Dermis blood vessel endothelial cell (primary cell): ENCODE measurements around the gene ANKRD13A. TPM values are rescaled to one million over a fixed set of nuclear protein-coding genes. Genes with fewer than 3 reads are reported as not detected.
A peak's percentile ranks its signal among the peaks of the same experiment; 100 is the strongest.
"Not testable (repeated sequence)": the region's sequence is repeated elsewhere in the genome, so short reads cannot be mapped to it uniquely, and the experiment has no call there.

Experiments used
- DNase-seq: peaks from one replicate; pipeline ENCODE4 v3.0.0; 2010
- total RNA-seq: library from RNA; depleted of rRNA; stranded (reverse); fragments of >200 nt; gene quantifications from 2 replicates; pipeline ENCODE4 v1.2.3, GENCODE V29; 2014

Gene ANKRD13A
- total RNA-seq, 1 donor from 2014 or later, result 68.9 TPM

DNA sequence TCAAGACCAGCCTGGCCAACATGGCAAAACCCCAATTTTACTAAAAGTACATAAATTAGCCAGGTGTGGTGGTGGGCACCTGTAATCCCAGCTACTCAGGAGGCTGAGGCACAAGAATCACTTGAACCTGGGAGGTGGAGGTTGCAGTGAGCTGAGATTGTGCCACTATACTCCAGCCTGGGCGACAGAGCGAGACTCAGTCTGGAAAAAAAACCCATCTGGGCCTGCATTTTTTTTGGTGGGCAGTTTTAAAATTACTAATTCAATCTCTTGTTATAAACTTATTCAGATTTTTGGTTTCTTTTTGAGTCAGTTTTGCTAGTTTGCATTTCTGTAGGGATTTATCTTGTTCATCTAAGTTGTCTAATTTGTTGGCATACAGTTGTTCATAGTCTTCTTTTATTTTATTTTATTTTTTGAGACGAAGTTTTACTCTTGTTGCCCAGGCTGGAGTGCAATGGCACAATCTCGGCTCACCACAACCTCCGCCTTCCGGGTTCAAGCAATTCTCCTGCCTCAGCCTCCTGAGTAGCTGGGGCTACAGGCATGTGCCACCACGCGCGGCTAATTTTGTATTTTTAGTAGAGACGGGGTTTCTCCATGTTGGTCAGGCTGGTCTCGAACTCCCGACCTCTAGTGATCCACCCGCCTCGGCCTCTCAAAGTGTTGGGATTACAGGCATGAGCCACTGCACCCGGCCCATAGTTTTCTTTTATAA, 9.6 kb downstream of the ANKRD13A start:
- not testable (repeated sequence) for DNase-seq

DNA sequence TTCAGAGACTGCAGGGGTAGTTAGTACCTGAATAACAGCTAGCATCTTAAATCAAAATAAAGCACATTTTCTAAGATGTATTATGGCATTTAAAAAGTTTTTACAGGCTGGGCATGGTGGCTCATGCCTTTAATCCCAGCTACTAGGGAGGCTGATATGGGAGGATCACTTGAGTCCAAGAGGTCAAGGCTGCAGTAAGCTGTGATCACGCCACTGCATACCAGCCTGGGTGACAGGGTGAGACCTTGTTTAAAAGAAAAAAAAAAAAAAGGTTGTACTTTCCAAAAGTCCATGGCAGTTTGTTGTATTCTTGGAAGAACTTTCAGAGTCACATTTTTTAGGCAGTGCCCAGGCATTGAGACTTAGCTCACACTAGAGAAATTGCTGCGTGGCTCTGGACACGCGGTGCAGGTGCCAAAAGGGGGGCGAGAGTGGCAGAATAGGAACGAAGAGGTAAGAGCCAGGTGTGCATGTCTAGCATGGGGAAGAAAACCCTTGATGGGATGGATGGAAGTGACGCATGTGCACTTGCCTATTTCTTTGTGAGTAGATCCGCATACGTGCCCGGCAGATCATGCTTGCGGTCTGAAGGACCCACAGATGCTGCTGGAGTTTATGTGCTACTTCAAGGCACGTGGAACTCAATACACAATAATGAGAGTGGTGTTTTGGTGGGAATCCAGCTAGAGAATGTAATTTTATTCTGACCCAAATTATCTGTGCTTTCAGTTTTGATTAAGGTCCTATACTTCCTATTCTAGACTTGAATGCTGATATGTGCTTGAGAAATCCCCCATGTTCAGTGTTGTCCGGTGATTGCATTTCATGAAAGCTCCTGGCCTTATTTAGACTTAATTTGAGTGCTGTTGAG, 11.9 kb downstream of the ANKRD13A start:
- no peak for DNase-seq

DNA sequence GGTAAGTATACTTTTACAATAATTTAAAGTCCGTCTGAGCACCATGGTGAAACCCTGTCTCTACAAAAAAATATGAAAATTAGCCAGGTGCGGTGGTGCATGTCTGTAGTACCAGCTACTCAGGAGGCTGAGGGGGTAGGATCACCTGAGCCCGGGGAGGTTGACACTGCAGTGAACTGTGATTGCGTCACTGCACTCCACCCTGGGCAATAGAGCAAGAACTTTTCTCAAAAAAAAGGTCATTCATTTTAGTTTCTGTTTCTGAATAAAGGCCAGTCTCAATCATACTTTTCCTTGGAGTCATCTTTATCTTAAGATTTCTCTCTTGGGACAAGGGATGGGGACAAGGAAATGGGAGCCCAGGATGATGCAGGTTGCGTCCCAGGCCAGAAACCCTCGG, 12.9 kb downstream of the ANKRD13A start:
- DNase-seq, result no peak

DNA sequence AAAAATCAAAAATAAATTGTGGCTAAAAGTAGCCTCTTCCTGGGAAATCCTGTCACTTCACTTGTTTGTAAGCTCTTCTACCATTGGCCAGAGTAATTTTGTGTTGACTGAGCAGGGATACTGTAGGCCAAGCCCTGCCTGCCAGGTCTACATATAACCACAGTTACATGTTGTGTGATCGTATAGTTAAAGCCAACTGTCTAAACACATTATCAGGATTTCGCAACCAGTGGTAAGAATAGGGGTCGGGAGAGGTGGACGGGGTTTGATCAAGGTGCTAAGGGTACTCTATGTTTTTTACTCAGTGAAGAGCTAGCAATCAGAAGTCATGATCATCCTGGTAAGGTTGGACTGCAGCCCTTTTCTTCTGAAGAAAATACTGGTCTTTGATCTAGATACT, 13.4 kb downstream of the ANKRD13A start:
- DNase-seq, result no peak

DNA sequence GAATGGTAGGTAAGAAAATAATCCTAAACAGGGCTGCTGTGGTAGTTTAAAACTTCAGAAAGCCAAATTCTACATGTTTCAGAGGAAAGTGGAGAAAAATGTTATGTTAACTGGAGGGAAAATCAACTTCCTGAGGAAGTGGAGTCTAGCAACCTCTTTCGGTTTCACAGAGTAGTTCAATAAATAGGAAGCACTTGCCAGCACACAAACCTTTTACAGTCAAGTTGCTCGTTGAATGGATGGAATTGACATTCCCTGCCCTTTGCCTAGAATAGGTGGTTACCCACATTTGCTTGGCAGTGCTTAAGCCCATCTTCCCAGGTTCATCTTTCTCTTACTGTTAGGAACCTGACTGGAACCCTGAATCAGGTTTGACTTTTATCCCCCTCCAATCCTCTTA, 15.9 kb downstream of the ANKRD13A start:
- peak; percentile 69 for DNase-seq

DNA sequence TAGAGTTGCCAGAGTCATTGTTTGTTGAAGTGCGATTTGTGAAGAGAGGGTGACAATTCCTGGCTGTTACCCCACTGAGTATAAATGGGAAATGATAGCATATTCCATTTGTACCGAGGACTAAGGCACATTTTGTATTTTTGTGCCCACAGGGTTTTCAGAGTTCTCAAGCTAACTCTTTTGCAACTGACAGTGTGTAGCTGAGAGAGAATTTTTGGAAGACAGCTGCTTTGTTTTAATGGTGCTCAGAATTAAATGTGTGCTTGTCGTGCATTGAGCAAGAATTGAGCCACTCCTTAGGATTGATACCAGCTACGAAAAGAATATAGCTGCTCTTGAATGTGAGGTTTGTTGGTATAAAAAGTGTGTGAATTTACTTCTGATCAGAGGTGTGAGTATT, 21.7 kb downstream of the ANKRD13A start:
- no peak for DNase-seq

DNA sequence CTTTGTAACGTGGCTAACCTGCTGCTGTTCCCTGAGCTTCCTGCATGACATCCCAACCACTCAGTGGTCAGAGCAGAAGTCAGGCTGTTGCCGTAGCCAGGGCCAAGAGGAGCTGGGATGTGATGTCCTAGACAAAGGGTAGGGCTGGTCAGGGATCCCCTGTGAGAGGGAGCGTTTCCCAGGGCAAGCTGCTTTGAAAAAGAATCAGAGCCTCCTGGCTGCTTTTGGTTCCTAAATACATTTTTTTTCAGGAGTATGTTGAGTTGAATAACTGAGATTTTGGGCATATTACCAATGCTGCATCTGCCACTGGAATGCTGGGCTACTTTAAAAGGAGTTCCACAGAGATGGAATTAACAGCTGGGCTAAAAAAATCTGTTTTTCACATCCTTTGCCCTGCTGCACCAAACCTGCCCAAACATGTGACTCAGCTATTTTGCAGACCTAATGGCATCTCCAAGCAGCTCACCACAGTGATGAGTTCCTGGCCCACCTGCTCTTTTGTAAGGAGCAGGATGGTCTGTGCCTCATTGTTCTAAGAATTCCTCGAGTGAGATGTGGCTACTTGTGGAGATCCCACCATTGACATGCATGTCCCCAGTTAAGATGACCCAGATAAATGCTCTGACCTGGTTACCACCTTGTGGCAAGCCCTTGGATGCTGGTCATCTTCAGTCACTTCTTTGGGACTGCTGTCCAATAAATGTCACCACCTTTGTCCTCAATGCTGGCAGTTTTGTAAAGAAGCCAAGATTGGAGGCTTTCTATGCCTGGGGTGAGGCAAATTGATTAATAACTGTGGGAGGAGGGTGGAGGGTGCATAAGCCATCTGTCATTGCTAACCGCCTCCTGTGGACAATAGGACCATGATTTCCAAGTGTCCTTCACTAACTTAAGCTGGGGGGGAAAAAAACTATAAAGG, 24.1 kb downstream of the ANKRD13A start:
- peak; percentile 24 for DNase-seq

DNA sequence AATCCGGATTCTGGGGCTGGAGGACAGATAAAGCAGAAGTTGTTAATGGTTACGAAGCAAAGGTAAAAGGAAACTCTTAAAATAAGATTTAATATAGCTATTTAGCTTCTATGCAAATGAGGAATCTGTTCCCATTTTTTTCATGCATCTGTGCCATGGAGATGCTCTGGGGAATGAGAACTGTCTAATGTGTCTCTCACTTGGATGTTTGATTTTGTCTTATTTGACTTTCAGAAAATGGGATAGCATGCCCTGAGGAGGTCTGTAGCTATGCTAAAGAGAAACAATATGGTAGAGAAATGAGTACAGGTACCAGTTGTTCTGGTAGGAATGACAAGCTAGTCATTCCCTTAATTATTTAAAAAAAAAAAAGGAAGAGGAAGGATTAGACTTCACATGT, 24.8 kb downstream of the ANKRD13A start:
- no peak for DNase-seq

DNA sequence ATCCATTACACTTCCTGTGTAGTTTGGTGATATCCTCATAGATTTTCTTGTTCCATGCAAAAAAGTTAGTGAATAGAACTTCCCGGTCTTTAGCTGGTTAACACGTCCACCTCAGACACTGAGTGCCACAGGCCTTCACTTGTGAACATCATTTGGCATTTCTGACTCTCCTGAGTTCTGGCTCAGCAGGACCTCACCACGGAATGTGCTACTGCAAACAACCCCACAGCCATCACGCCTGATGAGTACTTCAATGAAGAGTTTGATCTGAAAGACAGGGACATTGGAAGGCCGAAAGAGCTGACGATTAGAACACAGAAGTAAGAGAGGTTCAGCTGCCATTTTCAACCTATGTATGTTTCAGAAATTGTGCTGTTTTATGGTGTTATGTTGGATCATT, 29.1 kb downstream of the ANKRD13A start:
- no peak for DNase-seq

DNA sequence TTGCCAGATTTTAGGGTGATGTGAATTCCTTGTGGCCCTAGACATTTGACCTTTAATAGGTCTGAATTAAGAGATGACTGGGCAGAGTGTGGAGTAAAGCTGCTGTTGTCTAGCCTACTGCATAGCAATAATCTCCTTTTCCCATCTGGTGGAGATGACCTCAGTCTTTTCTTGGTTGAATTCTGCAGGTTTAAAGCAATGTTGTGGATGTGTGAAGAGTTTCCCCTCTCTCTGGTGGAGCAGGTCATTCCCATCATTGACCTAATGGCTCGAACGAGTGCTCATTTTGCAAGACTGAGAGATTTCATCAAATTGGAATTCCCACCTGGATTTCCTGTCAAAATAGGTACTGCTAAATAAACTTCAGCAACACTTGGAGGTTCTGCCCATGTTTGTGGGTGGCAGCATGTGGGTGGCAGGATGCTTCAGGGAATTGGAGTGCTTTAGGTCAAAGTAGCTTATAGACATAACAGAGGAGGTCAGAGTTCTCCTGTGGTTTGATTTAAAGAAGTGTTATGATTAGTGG, 30.1 kb downstream of the ANKRD13A start:
- DNase-seq, result no peak

DNA sequence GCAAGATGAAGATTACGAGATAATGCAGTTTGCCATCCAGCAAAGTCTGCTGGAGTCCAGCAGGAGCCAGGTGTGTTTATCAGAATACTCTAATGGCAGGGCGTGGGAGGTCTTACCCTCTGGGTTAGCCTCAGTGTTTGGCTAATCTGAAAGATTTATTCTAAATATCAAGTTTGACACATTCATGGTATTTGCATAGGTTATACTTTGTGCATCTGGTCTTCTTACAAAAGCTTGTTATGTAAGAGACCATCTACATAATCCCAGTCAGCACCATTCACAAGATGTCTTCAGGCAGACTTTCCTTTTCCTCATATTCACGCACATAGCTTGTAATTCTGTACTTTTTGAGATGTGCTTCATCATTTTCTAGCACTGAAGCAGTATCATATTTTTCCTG, 34.7 kb downstream of the ANKRD13A start:
- DNase-seq, result no peak

DNA sequence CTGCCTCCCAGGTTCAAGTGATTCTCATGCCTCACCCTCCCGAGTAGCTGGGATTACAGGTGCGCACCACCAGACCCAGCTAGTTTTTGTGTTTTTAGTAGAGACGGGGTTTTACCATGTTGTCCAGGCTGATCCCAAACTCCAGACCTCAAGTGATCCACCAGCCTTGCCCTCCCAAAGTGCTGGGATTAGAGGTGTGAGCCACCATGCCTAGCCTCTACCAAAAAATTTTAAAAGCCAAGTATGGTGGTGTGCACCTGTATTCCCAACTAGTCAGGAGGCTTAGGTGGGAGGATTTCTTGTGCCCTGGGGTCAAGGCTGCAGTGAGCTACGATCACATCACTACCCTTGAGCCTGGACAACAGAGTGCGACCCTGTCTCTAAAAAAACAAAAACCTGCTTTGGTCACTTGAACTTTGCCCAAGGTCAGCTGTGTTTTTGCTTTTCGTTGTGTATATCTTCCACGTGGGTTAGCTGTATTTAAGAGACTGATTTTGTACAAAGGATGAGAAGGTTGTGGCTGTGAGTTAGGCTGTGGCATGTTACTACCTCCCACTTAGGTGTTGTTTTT, 36.4 kb downstream of the ANKRD13A start:
- no peak for DNase-seq

DNA sequence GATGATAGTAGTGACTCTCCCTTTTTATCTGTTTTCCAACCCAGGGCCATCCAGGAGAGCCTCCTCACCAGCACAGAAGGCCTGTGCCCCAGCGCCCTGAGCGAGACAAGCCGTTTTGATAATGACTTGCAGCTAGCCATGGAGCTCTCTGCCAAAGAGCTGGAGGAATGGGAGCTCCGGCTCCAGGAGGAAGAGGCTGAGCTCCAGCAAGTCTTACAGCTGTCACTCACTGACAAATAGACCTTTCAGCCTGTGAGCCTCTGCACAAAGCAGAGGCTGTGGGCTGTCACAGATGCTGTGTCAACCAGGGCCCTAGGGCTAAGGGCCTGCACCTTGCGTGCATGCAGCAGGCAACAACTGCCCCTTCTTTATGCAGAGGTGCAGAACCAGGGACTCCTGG, 38.1 kb downstream of the ANKRD13A start:
- DNase-seq, result no peak

DNA sequence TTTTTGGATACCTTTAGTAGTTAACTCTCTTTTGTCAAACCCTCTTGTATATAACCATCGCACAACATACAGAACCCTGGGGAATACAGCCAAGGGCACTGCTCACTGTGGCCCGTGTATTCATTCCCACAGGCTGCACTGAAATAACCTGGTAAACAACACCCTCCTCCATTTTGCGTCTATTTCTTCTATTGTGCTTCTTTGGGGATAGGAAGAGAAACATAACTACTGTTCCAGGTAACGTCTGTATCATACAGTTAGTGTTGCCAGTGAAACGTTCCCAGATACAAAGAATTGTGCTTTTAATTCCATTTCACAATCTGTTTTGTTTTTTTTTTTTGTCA, 39.5 kb downstream of the ANKRD13A start:
- no peak for DNase-seq

DNA sequence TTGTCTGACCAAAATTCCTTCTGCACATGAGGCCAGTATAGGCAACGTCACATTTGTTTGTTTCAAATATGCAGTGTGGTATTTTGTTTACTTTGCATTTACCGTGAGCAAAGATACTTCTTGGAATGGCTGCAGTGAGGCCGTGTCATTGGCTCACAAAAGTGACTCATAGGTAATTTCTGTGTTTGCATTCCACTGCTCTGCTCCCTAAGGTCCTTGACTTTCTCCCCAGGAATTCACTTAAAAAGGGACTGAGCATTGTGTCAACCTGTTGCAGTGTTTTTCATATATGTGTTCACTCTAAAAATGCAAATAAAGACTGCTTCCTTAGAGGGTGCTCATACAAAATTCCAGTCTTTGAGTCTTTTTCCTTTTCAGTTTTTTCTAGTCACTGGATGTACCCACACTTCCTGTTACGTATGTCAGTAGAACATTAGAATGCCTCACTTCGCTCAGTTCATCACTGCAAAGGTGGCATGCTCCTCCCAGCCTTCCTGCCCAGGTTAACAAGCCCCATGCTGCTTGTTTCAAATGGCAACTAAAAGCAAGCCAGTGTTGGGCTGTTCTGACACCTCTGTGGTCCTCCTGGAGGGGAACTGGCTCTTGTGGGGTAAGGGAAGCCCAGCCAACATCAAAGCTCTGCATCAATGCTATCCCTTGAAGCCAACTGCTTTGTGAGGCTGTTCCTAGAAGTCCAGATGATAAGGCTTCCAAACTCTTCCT, 40.0 kb downstream of the ANKRD13A start:
- peak; percentile 84 for DNase-seq

DNA sequence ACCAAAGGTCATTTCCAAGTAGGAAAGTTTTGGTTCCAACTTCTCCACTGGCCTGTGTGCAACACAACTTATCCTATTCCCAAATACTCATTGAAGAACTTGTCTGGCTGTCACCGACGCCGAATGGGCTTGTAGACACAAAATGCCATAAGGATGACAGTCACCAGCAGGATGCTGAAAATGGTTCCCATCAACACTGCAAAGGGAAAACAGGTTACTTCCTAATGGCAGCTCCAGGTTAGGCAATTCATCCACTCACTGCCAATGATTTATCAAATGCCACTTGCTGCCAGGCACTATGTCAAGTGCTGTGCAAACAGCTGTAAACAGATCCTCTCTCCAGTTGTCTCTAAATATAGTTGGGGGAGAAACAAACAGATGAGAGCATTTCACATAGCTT, 43.0 kb downstream of the ANKRD13A start:
- no peak for DNase-seq

DNA sequence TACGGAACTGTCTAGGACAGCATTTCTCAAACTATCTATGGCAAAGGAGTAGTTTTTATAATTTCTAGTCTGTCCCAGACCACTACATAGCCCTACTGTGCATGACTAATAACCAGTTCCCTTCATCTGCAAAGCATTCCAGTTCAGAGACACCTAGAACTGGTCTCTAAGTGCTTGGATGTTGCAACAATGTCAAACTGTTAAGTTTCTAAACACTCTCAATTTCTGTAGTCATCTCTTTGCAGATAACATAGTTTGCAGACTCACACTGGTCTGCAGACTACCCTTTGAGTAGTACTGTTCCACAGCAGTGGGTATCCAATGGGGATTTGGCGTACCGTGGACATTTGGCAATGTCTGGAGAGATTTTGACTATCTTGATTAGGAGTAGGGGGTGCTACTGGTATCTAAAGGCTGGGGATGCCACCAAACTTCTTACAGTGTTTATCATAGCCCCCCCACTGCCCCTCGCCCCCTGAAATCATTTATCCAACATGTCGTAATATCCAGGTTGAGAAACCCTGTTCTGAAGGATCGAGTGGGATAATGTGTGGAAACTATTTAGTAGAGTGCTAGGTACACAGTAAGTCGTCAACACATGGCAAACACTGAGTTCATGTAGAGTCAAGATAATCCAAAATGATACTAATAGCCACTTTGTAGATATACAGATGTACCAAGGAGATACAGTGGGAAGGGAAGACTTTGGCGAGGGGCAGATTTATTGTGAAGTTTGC, 47.4 kb downstream of the ANKRD13A start:
- no peak for DNase-seq

DNA sequence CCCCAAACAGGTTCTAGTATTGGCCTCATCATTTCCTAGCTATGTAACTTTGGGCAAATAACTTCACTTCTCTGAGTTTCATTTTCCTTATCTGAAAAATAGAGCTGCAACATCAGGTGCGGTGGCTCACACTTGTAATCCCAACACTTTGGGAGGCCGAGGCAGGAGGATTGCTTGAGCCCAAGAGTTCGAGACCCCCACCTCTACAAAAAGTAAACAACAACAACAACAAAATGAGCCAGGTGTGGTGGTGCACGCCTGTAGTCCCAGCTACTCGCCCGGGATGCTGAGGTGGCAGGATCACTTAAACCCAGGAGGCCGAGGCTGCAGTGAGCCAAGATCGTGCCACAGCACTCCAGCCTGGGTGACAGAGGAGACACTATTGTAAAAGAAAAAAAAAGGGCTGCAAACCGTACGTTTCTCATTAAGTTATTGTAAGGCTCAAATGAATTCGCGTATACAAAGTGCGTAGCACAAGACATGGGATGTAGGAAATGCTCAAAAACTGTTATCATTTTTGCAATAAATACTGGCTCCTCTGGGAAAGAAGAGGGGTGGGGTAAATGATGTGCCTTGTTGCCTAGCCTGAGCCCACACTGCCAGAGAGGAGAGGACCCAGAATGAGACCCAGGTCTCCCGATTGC, 48.2 kb downstream of the ANKRD13A start:
- DNase-seq, result no peak

DNA sequence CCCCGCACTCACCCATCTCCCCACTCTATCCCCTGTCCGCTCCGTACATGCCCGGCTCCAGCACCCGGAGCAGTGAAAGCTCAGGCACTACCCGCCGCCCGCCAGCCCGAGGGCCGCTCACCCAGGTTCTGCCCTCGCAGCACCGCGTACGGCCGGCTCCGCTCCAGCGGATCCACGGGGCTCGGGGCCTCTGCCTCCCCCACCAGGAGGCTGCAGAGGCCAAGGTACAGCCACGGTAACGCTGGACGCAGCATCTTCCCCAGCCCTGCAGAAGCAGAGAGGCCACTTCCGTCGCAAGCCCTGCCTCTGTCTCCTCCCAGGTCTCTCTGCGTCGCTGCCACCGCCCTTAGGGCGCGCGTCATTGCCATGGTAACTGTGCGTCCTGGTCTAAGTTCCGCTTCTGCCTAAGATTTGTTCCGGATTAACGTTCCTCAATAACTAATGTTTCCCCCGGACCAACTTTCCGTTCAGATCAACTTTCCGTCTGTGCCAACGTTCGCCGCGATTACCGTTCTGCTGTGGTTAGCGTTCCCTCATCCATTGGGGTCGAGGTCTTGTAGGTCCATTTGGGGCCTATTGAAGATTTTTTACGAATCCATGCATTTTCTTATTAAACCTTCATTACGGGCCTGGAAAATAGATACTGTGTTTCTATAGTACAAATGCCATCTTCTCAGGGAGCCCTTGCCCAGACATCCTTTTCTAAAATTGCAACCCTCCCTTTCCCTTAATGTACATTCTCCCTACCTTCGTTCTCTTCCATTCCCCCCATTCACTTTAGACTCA, 49.2 kb downstream of the ANKRD13A start, which contains the start of gene C12orf76:
C12orf76 (minus strand) TSS at position 281 of the 786 bp plus-strand sequence; CDS start at position 254, 27 bp downstream.
- DNase-seq, result peak; percentile 97

DNA sequence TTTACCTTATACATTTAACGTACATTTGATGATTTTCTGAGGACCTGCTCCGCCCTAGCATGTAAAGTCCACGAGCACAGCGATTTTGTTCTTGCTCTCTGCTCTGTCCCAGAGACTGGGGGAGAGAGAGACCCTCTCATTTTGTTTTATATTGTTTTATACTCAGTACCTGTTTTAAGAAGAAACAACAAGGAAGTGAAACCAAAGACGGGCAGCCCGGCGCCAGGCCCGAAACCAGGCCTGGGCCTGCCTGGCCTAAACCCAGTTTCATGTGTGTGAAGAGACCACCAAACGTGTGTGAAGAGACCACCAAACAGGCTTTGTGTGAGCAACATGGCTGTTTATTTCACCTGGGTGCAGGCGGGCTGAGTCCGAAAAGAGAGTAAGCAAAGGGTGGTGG, 49.8 kb downstream of the ANKRD13A start:
- not testable (repeated sequence) for DNase-seq
